Chondrocyte (in vitro differentiated cells): ENCODE results near the gene LPO. TPM values are rescaled to one million over a fixed set of nuclear protein-coding genes. Genes with fewer than 3 reads are reported as not detected.

Experiments
- DNase-seq: peaks from one replicate; pipeline ENCODE4 v3.0.0; 2021; ENCODE audit warnings: mixed read lengths, low spot score
- H3K27ac Mint-ChIP-seq: one replicate; pipeline ENCODE4 v1.8.0; 2021; ENCODE audit warnings: mild to moderate bottlenecking, moderate library complexity, mixed read lengths; ENCODE audit not compliant: unreplicated experiment
- H3K27me3 Mint-ChIP-seq: 2 replicates; pipeline ENCODE4 v1.8.0; 2021; ENCODE audit warnings: low read depth, mixed read lengths
- H3K36me3 Mint-ChIP-seq: 2 replicates; pipeline ENCODE4 v1.8.0; 2021; ENCODE audit warnings: low read depth, mixed read lengths
- H3K4me1 Mint-ChIP-seq: 2 replicates; pipeline ENCODE4 v1.8.0; 2021; ENCODE audit warnings: low read depth, mild to moderate bottlenecking, mixed read lengths
- H3K4me3 Mint-ChIP-seq: one replicate; pipeline ENCODE4 v1.8.0; 2021; ENCODE audit warnings: mild to moderate bottlenecking, moderate library complexity, mixed read lengths; ENCODE audit not compliant: unreplicated experiment
- H3K9me3 Mint-ChIP-seq: 2 replicates; pipeline ENCODE4 v1.8.0; 2021; ENCODE audit warnings: low read depth, mixed read lengths
- CTCF ChIP-seq: fragments of 200-600 bp; sonication (generic); IDR thresholded peaks from 2 replicates; pipeline ENCODE4 v1.5.0; 2021; ENCODE audit warnings: antibody characterized with exemption, mild to moderate bottlenecking, moderate library complexity
- total RNA-seq: library from RNA; stranded (reverse); gene quantifications from 3 replicates; pipeline ENCODE4 v1.2.1, GENCODE V29; 2021

LPO gene
- total RNA-seq, 1 donor from 2014 or later, result not detected

DNA sequence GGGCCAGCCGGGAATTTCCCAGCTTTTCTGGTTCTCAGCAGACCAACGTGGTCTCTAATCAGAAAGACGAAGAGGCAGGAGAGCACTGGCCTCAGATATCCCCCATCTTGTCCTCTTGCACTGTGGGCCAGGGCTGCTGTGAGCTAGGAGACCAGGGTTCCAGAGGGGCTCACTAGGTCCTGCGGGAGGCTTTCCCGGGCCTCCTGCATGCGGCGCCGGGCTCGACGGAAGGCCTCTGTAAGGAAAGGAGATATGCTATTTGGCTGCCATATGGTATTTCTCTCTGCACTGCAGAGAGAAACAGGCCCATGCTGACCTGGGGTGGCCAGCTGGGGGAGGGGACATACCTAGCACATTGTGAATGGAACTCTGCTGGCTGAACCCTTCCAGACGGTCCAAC lies 32.4 kb upstream of the LPO start:
- no peak for DNase-seq
- Mint-ChIP-seq H3K9me3 (no peaks in the 10 kb centered on the region), H3K27ac (no peak overlapping the region), H3K4me1 (no peaks in the 10 kb centered on the region), H3K27me3 (no peaks in the 10 kb centered on the region), H3K4me3 (no peak overlapping the region), H3K36me3 (peaks cover 11% of the 10 kb centered on the region)
- no peak for TF ChIP-seq CTCF

GRCh38 chr17:58207451-58207850 lies 30.9 kb upstream of the LPO start:
- no peak for TF ChIP-seq CTCF
- Mint-ChIP-seq H3K27me3 (no peaks in the 10 kb centered on the region), H3K4me3 (no peak overlapping the region), H3K36me3 (peaks cover 18% of the 10 kb centered on the region), H3K27ac (no peak overlapping the region), H3K9me3 (no peaks in the 10 kb centered on the region), H3K4me1 (no peaks in the 10 kb centered on the region)
- DNase-seq, result no peak

- no peak overlapping the region for H3K4me3 Mint-ChIP-seq
- H3K4me1 Mint-ChIP-seq, result no peaks in the 10 kb centered on the region
- no peaks in the 10 kb centered on the region for H3K27me3 Mint-ChIP-seq
- H3K9me3 Mint-ChIP-seq, result no peaks in the 10 kb centered on the region
- H3K36me3 Mint-ChIP-seq, result peaks cover 21% of the 10 kb centered on the region
- no peak overlapping the region for H3K27ac Mint-ChIP-seq
- no peak for TF ChIP-seq CTCF
- no peak for DNase-seq
Observed at GRCh38 chr17:58208344-58208743, 30.0 kb upstream of the LPO start.

DNA sequence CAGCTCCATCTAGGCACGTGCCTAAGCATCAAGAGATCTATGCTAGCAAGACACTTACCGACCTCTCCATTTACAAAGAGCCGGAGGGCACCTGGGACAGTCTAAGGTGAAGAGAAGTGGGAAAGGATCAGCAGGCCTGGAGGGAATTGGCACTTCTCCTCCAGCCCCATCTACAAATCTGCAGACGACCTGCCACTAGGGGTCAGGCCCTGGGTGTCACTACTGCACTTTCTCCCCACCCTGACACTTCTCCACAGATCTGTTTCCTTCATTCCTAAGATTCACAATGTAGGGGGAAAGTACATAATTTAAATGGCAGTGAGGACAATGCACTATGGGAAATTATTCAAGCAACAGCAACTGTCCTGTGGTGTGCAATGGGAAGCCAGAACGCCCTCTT lies 27.5 kb upstream of the LPO start:
- DNase-seq, result no peak
- H3K4me3 Mint-ChIP-seq, result no peak overlapping the region
- peaks cover 26% of the 10 kb centered on the region for H3K36me3 Mint-ChIP-seq
- H3K9me3 Mint-ChIP-seq, result no peaks in the 10 kb centered on the region
- no peaks in the 10 kb centered on the region for H3K27me3 Mint-ChIP-seq
- TF ChIP-seq CTCF, result no peak
- no peak overlapping the region for H3K27ac Mint-ChIP-seq
- no peaks in the 10 kb centered on the region for H3K4me1 Mint-ChIP-seq

DNA sequence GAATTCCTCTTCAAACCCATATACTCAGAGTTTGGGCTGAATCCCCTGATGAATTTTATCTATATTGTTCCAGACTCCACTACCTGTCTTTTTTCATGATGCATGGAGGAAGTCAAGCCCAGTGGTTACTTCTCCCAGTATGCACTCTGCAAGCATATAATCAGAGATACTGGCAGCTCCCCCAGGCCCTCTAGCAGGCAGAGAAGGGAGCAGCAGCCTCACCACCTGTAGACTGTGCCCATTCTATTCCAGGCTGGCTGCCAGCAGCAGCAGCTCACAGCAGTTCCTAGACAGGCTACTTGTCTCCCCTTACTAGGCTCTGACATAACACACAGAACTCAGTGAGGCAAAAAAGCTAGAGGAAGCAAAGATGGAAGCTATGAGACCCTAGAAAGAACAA lies 22.7 kb upstream of the LPO start:
- TF ChIP-seq CTCF, result no peak
- Mint-ChIP-seq H3K36me3 (peaks cover 16% of the 10 kb centered on the region), H3K9me3 (no peaks in the 10 kb centered on the region), H3K4me3 (no peak overlapping the region), H3K27ac (no peak overlapping the region), H3K4me1 (peaks cover 9% of the 10 kb centered on the region), H3K27me3 (no peaks in the 10 kb centered on the region)
- DNase-seq, result no peak
